ENCODE measurements around the gene COIL. TPM values are rescaled to one million over a fixed set of nuclear protein-coding genes. Genes with fewer than 3 reads are reported as not detected.
"Not testable (repeated sequence)": the region's sequence is repeated elsewhere in the genome, so short reads cannot be mapped to it uniquely, and the experiment has no call there.

The COIL gene
- 9.8 TPM for total RNA-seq

DNA sequence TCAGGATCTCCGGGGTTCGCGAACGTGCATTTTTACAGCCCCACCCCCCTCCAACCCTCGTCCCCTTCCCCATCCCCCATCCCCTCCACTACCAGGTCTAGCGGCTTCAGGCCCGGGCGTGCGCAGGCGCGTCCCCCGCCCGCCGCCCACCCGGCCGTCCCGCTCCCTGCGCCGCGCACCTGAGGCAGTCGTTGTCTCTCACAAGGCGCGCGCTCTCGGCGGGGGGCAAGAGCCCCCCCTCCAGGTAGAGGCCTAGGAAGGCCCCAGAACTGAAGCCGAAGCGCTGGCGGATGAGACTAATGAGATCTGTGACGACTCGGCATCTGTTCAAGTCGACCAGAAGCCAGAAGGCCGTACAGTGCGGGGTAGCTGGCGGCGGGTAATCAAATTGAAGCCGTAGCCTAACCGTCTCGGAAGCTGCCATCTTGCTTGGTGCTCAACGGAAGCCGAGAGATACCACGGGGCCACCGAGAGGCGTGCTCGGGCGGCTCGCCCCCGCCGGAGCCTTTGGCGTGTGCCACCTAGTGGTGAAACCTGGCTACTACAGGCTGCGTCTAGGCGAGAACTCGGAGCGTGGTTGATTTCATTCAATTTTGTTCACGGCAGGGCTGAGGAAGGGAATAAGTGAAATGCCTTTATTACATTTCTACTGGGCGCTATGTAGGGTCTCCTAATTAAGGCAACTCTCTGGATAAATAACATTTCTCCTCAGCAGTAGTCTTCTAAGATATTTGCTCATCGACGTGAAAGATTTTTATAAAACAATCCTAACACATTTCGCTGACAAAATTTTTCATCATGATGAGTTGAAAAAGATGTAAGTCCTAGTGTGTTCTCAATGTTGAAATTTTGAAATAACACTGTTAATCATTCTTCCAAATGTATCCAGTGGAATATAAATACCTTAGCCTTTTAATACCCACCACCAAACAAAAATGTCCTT, at the start of gene COIL:
Gene COIL (minus strand): TSS at position 455 of the 943 bp plus-strand sequence. CDS start 31 bp downstream, at position 424.
- peak; percentile 99 for ATAC-seq

GRCh38 chr17:57010487-57010886, 49.6 kb upstream of the COIL start:
- ATAC-seq = no peak

DNA sequence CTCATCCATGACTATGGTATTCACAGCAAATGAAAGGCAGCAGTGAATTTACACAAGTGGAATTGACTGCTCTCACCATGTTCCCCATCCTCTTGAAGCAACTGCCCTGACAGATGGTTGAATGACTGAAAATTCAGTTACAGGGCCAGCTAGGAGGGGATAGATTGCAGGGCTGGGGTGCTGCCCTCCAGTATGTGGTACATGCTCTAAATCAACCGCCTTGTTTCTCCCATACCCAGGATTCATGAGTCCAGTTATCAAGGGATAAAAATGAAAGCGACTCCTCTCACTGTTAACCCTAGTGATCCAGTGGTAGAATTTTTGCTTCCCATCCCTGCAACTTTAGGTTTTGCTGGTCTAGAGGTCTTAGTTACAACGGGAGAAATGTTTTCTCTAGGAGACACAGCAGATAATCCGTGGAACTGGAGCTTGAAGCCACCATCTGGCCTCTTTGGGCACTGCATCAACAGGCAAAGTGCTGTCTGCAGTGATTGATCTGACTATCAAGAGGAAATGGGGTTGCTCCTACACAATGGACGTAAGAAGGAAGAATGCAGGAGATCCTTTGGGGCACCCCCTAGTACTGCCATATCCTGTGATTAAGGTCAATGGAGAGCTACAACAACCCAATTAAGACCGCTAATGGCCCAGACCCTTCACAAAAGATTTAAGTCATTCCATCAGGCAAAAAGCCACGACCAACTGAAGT, 49.0 kb upstream of the COIL start:
- peak; percentile 74 for ATAC-seq

- no peak for ATAC-seq
Observed at GRCh38 chr17:57008958-57009357, 48.1 kb upstream of the COIL start.

DNA sequence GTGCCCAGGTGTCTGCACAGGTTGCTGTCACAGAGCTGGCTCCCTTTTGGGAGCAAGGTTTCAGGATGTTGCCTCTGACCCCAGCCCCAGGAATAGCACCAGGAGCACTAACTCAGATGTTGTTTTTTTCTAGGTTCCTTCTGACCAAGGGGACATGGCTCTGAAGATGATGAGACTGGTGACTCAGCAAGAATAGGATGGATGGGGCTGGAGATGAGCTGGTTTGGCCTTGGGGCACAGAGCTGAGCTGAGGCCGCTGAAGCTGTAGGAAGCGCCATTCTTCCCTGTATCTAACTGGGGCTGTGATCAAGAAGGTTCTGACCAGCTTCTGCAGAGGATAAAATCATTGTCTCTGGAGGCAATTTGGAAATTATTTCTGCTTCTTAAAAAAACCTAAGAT, 45.2 kb upstream of the COIL start:
- no peak for ATAC-seq

DNA sequence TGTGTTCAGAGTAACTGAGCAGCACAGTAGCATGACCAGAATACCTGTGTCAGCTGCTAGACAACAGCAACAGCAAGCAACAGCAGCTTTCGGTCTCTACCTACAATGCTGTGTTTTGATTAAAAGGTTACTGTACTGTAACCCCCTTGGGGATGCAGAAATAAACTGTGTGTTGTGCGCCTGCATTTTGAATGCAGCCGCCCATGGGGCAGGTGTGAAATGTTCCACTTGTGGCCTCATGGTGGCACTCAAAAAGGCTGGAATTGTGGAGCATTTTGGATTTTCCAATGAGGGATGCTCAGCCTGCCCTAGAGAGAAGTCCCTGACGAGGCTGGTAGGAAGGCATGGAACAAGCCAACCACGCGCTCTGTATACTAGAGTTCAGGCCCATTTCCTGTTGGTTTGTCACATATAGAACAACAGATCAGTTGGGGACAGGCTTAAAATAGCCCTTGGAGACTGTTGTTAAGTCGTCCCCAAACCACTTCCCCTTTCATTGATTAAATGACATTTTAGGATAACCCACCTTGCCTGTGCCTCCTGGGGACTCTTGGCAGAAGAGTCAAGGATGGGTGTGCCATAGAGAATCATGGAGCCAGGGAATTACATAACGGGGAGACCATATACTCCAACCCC, 44.2 kb upstream of the COIL start:
- ATAC-seq = peak; percentile 56

DNA sequence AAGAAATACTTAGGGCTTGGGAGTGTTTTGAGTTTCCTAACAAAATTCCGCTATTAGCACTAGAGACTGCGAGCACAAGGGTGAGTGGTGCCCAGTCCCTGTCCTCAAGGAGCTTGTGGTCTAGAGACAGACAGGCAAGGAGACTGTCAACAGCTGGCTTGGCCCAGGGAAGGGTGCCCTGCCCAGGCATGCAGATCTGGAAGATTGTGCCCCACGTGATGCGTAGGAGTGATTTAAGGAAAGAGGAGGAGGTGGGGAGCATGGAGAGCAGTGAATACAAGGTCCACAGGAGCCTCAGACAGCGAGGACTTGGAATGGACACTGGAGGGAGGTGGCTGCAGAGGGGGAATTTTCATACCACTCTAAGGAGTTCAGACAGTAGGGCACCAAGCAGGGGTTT, 42.1 kb upstream of the COIL start:
- no peak for ATAC-seq

DNA sequence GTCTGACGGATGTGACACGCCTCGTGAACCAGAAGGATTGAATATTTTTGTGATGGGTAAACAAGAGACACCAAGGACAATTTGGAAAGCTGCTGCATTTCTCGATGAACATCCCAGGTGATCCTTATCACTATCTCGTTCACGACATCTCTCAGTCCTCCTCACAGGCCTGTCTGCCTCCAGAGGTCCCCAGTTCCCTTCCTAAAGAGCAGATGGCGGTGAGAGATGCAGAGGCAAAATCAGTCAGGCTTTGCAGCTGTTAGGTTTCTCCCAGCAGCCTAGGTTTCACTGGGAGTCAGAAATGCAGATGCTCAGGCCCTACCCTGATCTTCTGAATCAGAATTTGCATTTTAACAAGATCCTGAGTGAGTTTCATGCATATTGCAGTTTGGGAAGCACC, 40.7 kb upstream of the COIL start:
- ATAC-seq = no peak

GRCh38 chr17:56997313-56997712, 36.5 kb upstream of the COIL start:
- ATAC-seq = no peak

GRCh38 chr17:56995766-56996165, 34.9 kb upstream of the COIL start:
- no peak for ATAC-seq

DNA sequence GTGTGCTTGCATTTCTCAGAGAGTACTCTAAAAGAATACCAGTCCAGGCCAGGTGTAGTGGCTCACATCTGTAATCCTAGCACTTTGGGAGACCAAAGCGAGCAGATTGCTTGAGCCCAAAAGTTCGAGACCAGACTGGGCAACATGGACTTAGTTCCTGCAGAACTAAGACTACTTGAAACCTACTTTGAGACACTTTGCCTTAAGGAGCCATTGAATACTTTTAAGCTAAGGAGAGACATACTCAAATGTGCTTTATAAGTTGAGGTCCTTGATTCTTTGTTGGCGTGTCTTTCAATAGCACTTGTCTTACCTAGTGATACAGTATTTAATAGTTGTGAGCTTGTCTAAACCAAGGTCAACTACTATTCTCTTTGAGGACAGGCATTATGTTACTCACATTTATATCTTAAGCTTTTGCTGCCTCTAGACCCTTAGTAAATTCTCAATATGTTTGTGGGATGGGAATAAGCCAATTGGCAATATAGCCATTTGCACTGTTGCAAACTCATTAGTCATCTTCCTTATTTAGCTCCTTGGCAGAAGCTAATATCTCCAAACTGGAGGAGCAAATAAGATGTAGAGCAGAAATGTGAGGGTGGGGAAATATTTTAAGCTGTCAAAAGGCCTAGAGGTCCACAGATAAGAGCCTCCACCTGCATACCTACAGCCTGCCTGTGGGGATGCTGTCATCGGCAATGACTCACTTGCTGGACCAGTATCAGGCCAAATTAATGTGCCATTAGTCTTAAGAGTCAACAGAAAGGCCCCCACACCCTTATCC, 33.4 kb upstream of the COIL start:
- no peak for ATAC-seq

GRCh38 chr17:56992364-56992763, 31.5 kb upstream of the COIL start:
- no peak for ATAC-seq

- ATAC-seq = no peak
Observed at GRCh38 chr17:56988901-56989572, 28.2 kb upstream of the COIL start.

DNA sequence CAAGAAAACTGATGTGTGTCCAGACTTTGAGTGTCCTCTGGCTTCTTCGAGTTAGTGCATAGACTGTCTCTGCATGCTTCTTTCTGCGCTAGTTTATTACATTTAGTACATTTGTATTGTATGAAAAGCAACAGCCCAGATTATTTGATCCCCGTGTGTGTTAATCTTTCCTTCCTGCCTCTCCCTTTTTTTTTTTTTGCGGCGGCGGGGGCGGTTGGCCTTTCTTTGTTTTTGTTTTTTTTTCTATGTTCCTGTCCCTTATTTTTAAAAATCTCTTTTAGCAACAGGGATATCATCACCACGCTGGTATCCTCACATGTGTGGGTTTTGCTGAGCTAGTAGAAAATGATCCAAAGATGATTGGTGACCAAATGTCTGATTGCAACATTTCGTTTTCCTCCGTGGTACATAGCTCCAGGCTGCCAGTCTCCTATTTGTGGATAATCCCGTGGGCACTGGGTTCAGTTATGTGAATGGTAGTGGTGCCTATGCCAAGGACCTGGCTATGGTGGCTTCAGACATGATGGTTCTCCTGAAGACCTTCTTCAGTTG, 26.5 kb upstream of the COIL start:
- ATAC-seq = no peak

DNA sequence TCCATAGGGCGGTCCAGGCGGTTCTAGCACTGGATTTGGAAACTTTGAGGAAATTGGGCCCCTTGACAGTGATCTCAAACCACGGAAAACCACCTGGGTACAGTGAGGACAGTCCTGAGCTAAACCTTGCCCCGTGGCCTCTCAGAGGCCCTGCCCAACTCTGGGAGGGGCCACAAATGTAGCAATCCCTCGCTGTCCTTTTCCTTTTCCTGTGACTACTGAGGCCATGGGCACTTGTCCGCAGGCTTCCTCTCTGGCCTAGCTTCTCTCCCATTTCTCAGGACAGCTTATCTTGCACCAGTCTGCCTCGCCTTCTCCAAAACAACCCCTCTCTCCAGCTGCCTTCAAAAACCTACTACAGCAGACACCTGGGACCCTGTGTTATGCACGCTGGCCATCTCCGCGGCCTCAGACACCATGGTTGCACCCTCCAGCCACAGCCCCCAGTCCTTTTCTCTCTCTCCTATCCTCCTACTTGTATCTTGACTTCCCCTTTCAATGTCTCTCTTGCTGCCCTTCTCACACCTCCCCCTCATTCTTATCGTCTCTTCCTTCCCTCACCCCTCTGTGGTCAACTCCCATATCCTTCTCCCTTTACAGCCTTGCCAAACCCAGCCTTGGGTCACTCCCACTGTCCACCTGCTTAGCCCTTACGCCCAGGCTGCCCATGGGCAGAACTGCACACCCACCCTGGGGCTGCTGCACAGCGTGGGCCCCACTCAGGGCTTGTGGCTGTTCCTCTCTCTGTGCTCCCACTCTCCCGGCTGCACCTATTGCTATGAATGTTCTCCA, 24.7 kb upstream of the COIL start:
- ATAC-seq = no peak

- no peak for ATAC-seq
Observed at GRCh38 chr17:56983366-56983765, 22.5 kb upstream of the COIL start.

GRCh38 chr17:56982312-56982711, 21.5 kb upstream of the COIL start:
- peak; percentile 83 for ATAC-seq

DNA sequence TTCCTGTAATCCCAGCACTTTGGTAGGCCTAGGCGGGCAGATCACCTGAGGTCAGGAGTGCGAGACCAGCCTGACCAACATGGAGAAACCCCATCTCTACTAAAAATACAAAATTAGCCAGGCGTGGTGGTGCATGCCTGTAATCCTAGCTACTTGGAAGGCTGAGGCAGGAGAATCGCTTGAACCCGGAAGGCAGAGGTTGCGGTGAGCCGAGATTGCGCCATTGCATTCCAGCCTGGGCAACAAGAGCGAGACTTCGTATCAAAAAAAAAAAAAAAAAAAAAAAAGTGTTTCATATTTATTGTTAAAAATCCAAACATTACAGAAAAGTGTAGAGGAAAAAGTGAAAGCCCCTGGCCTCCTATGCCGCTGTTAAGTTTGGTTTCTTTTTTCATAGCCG, 19.7 kb upstream of the COIL start:
- ATAC-seq = not testable (repeated sequence)

- no peak for ATAC-seq
Observed at GRCh38 chr17:56979091-56979480, 18.2 kb upstream of the COIL start.

GRCh38 chr17:56978441-56979090, 17.7 kb upstream of the COIL start:
- no peak for ATAC-seq
